GM18505 (cell line): ENCODE measurements around the gene RNF128.
"Not testable (repeated sequence)": the region's sequence is repeated elsewhere in the genome, so short reads cannot be mapped to it uniquely, and the experiment has no call there.

Experiments used
- ATAC-seq: cut with Tn5 transposase; IDR thresholded peaks from one replicate; pipeline ENCODE4 v1.9.1; 2021; ENCODE audit not compliant: unreplicated experiment
- POLR2A ChIP-seq: IDR thresholded peaks from 4 replicates; pipeline ENCODE4 v1.6.1; 2011; ENCODE audit warnings: borderline replicate concordance; ENCODE audit not compliant: insufficient read depth, insufficient read length; ENCODE audit errors: extremely low read depth

RNF128 gene

GRCh38 chrX:106718709-106719108 lies 7.8 kb upstream of the RNF128 start:
- TF ChIP-seq POLR2A: no peak
- no peak for ATAC-seq

GRCh38 chrX:106725931-106726330 lies 570 bp upstream of the RNF128 start:
- no peak for ATAC-seq
- TF ChIP-seq POLR2A: no peak

GRCh38 chrX:106728337-106728736 lies 1.8 kb downstream of the RNF128 start:
- TF ChIP-seq POLR2A: no peak
- ATAC-seq: no peak

- no peak for TF ChIP-seq POLR2A
- no peak for ATAC-seq
Measured at GRCh38 chrX:106730401-106730800, 3.9 kb downstream of the RNF128 start.

GRCh38 chrX:106731590-106731989 lies 5.1 kb downstream of the RNF128 start:
- no peak for ATAC-seq
- TF ChIP-seq POLR2A: no peak

GRCh38 chrX:106734827-106735226 lies 8.3 kb downstream of the RNF128 start:
- no peak for TF ChIP-seq POLR2A
- no peak for ATAC-seq

GRCh38 chrX:106740193-106740780 lies 13.8 kb downstream of the RNF128 start:
- ATAC-seq: no peak
- no peak for TF ChIP-seq POLR2A

- no peak for TF ChIP-seq POLR2A
- no peak for ATAC-seq
Measured at GRCh38 chrX:106742193-106742592, 15.7 kb downstream of the RNF128 start.

- ATAC-seq: no peak
- TF ChIP-seq POLR2A: no peak
Measured at GRCh38 chrX:106742805-106743204, 16.3 kb downstream of the RNF128 start.

GRCh38 chrX:106748377-106748776 lies 21.9 kb downstream of the RNF128 start:
- ATAC-seq: no peak
- no peak for TF ChIP-seq POLR2A

- ATAC-seq: no peak
- TF ChIP-seq POLR2A: no peak
Measured at GRCh38 chrX:106751407-106751806, 24.9 kb downstream of the RNF128 start.

- no peak for ATAC-seq
- TF ChIP-seq POLR2A: no peak
Measured at GRCh38 chrX:106752101-106752678, 25.7 kb downstream of the RNF128 start.

- ATAC-seq: not testable (repeated sequence)
Measured at GRCh38 chrX:106769288-106769687, 42.8 kb downstream of the RNF128 start.

- ATAC-seq: no peak
- TF ChIP-seq POLR2A: no peak
Measured at GRCh38 chrX:106774981-106775380, 48.5 kb downstream of the RNF128 start.

GRCh38 chrX:106780264-106780663 lies 53.8 kb downstream of the RNF128 start:
- ATAC-seq: no peak
- TF ChIP-seq POLR2A: no peak
